Measurements from ENCODE around the gene SHC3. TPM values are rescaled to one million over a fixed set of nuclear protein-coding genes. Genes with fewer than 3 reads are reported as not detected.

SHC3 gene
- total and polyA plus RNA-seq, 2 donors (not counting 3 experiments of a cell fraction or from before 2014, with no cell fraction given), result 1.0 to 2.0 TPM

GRCh38 chr9:89095761-89096528, 82.7 kb downstream of the SHC3 start:
- no peak for DNase-seq (ENCODE audit: low read depth, low spot score)
- Histone ChIP-seq H3K9me3 (replicated peaks; ENCODE audit: control insufficient read depth, insufficient read depth, low read length) (no peaks in the 10 kb centered on the region), H3K4me2 (ENCODE audit: insufficient read depth, low read length) (no peak overlapping the region), H3K9ac (replicated peaks; ENCODE audit: extremely low read depth, insufficient read depth, low read length) (no peak overlapping the region), H3K27ac (ENCODE audit: insufficient read depth, low read depth, low read length) (no peak overlapping the region), H3K79me2 (ENCODE audit: control insufficient read depth, insufficient read depth, low read length) (no peaks in the 10 kb centered on the region), H3K9me1 (replicated peaks; ENCODE audit: control insufficient read depth, extremely low read depth, insufficient read depth, low read length) (no peaks in the 10 kb centered on the region), H4K20me1 (replicated peaks; ENCODE audit: control insufficient read depth, extremely low read depth, insufficient read depth, low read length) (no peaks in the 10 kb centered on the region), H2AFZ (ENCODE audit: low read depth, low read length) (no peak overlapping the region), H3K4me1 (ENCODE audit: control insufficient read depth, extremely low read depth, insufficient read depth, low read length) (no peaks in the 10 kb centered on the region), H3K36me3 (ENCODE audit: control insufficient read depth in 2 of 2, extremely low read depth in 1 of 2, insufficient read depth in 2 of 2, low read length in 2 of 2) (no peaks in the 10 kb centered on the region), H3K27me3 (ENCODE audit: control insufficient read depth in 2 of 2, insufficient read depth in 2 of 2, low read length in 2 of 2) (no peaks in the 10 kb centered on the region), H3K4me3 (replicated peaks in 1 of 3; ENCODE audit: insufficient read depth in 1 of 3, low read depth in 1 of 3, low read length in 3 of 3) (no peak overlapping the region)
- FAIRE-seq, result no peak
- BruUV-seq (replicated peaks), result no TSS peak
- intact Hi-C loops (cut with micrococcal nuclease) (no loop called here), dilution Hi-C loops (cut with MboI; ENCODE audit: extremely low pct_ligation_motif_present, low sequenced_read_pairs) (no loop called here)
- ChIA-PET CTCF (interaction anchor here (0.6 to 1.3 kb wide), 2 partner anchors 183 to 441 kb away, joined by 3 read pairs; no protein-coding TSS in a partner anchor), POLR2A (no interaction called here)
- TF ChIP-seq EZH2 (IDR thresholded peaks at IDR 0.05; ENCODE audit: borderline replicate concordance, low read depth, low read length, severe bottlenecking), result no peak
- no peak for TF ChIP-seq CTCF (IDR thresholded peaks at IDR 0.05; ENCODE audit: extremely low read depth in 1 of 2, insufficient read depth in 1 of 2, low read depth in 1 of 2, low read length in 2 of 2)
- no peak for TF ChIP-seq JUN (IDR thresholded peaks at IDR 0.05; ENCODE audit: borderline replicate concordance, insufficient read depth, insufficient read length, low read depth)
- no peak for TF ChIP-seq FOS (IDR thresholded peaks at IDR 0.05; ENCODE audit: borderline replicate concordance, insufficient read depth, low read length)
- no peak for TF ChIP-seq POLR2A (IDR thresholded peaks at IDR 0.05; ENCODE audit: low read depth, low read length)
- TF ChIP-seq POLR2AphosphoS5 (IDR thresholded peaks at IDR 0.05; ENCODE audit: insufficient read depth, low read depth, low read length), result no peak
- TF ChIP-seq GATA2 (IDR thresholded peaks at IDR 0.05; ENCODE audit: insufficient read depth, insufficient read length, low read depth, low read length), result no peak
- TF ChIP-seq MYC (IDR thresholded peaks at IDR 0.05; ENCODE audit: low read depth, low read length), result no peak
- no peak for TF ChIP-seq MAX (IDR thresholded peaks at IDR 0.05; ENCODE audit: insufficient read depth, insufficient read length)
